Sigmoid colon (tissue), 3 donors: ENCODE measurements around the gene NOTCH1.

Experiments
- POLR2A ChIP-seq, 2 donors: fragments of 450-650 bp; IDR thresholded peaks; one replicate each; pipeline ENCODE4 v1.6.1; 2016; ENCODE audit warnings: antibody characterized with exemption in 2 of 2, mild to moderate bottlenecking in 2 of 2, moderate library complexity in 2 of 2
- TF ChIP-seq, protein P1 (sequence below), 4 experiments: fragments of 450-650 bp in 3 of 4; fragments of 200-600 bp in 1 of 4; IDR thresholded peaks; one replicate each; pipeline ENCODE4 v1.5.1; 2016 to 2019; ENCODE audit warnings: antibody characterized with exemption in 4 of 4, mild to moderate bottlenecking in 3 of 4, moderate library complexity in 2 of 4

DNA sequence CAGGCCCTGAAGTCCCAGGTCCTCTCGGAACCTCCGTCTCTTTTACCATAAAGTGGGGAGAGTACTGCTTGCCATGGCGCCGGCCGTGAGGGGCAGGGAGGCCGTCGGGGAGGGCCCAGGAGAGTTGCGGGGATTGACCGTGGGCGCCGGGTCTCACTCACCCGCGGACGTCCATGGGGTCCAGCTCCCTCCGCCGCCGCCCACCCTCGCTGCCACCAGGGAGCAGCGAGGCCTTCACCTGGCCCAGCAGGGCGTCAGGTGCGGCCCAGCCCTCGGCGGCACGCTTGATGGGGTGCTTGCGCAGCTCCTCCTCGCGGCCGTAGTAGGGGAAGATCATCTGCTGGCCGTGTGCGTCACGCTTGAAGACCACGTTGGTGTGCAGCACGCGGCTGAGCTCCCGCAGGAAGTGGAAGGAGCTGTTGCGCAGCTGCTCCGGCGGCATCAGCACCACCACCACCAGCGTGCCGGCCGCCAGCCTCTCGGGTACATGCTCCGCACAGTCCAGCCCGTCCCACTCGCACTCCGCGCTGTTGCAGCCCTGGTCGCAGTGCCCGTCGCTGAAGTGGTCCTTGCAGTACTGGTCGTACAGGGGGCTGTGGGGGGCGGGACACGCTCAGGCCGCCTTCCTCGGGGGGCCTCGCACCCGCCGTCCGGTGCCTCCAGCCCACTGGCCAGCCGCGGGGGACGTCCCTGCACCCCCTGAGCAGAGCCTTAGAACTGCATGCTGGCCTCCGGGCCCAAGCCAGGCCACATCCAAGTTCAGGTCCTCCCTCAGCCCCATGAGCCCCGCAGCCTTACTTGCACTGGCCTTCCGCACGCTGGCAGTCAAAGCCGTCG is 41.1 kb downstream of the NOTCH1 start:
- TF ChIP-seq, protein P1, sequence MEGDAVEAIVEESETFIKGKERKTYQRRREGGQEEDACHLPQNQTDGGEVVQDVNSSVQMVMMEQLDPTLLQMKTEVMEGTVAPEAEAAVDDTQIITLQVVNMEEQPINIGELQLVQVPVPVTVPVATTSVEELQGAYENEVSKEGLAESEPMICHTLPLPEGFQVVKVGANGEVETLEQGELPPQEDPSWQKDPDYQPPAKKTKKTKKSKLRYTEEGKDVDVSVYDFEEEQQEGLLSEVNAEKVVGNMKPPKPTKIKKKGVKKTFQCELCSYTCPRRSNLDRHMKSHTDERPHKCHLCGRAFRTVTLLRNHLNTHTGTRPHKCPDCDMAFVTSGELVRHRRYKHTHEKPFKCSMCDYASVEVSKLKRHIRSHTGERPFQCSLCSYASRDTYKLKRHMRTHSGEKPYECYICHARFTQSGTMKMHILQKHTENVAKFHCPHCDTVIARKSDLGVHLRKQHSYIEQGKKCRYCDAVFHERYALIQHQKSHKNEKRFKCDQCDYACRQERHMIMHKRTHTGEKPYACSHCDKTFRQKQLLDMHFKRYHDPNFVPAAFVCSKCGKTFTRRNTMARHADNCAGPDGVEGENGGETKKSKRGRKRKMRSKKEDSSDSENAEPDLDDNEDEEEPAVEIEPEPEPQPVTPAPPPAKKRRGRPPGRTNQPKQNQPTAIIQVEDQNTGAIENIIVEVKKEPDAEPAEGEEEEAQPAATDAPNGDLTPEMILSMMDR (IDR thresholded peaks at IDR 0.05) = no peak
- TF ChIP-seq POLR2A (IDR thresholded peaks at IDR 0.05) = no peak
